Vagina (tissue), 2 donors: ENCODE data around the gene CACNG5. TPM values are rescaled to one million over a fixed set of nuclear protein-coding genes. Genes with fewer than 3 reads are reported as not detected.

Experiments
- DNase-seq, 2 donors: peaks; one replicate each; pipeline ENCODE4 v3.0.0-alpha.2; 2017; ENCODE audit errors: extremely low spot score in 2 of 2
- H3K27ac ChIP-seq: fragments of 200-600 bp; sonication (generic); one replicate; pipeline ENCODE4 v1.5.1; 2019
- H3K27me3 ChIP-seq: fragments of 200-600 bp; sonication (generic); one replicate; pipeline ENCODE4 v1.5.1; 2019
- H3K36me3 ChIP-seq, 2 donors: fragments of 200-600 bp; sonication (generic); one replicate each; pipeline ENCODE4 v1.5.1; 2017 to 2019
- H3K4me1 ChIP-seq: fragments of 200-600 bp; sonication (generic); one replicate; pipeline ENCODE4 v1.5.1; 2019
- H3K4me3 ChIP-seq, 2 donors: fragments of 200-600 bp; sonication (generic); 1 replicate in 1 of 2; 2 replicates in 1 of 2; pipeline ENCODE4 v1.5.1; 2016 to 2019
- H3K9me3 ChIP-seq: fragments of 200-600 bp; sonication (generic); one replicate; pipeline ENCODE4 v1.5.1; 2019
- POLR2A ChIP-seq, 2 donors: fragments of 450-650 bp; IDR thresholded peaks; one replicate each; pipeline ENCODE4 v1.6.1; 2017; ENCODE audit warnings: antibody characterized with exemption in 2 of 2, mild to moderate bottlenecking in 2 of 2, moderate library complexity in 2 of 2
- POLR2AphosphoS5 ChIP-seq, 2 donors: sonication (generic); formaldehyde crosslinking; IDR thresholded peaks; one replicate each; pipeline ENCODE4 v1.9.0; 2017; ENCODE audit warnings: antibody characterized with exemption in 2 of 2, mild to moderate bottlenecking in 2 of 2, low read depth in 1 of 2; ENCODE audit not compliant: insufficient read depth in 1 of 2
- intact Hi-C: fragments of 100-400 bp; cut with DNase I; formaldehyde crosslinking; loops from one replicate; pipeline ENCODE4 v1.15.1; 2023
- microRNA counts, 2 donors: library from miRNA; unstranded; fragments of <30 nt; microRNA quantifications; one replicate each; lab custom pipeline; 2016 to 2017
- microRNA-seq: library from miRNA; unstranded; fragments of <30 nt; microRNA quantifications from one replicate; pipeline ENCODE4, GENCODE V29; 2017; ENCODE audit warnings: borderline number of aligned reads, borderline replicate concordance
- small RNA-seq: library from RNA; depleted of rRNA; stranded (forward); fragments of <200 nt; gene quantifications from one replicate; pipeline ENCODE3, GENCODE V24; 2016
- total RNA-seq: library from RNA; depleted of rRNA; stranded (reverse); fragments of >200 nt; gene quantifications from one replicate; pipeline ENCODE4 v1.2.3, GENCODE V29; 2016
- TF ChIP-seq, protein P1 (sequence below), 3 experiments: fragments of 450-650 bp in 2 of 3; fragments of 200-600 bp in 1 of 3; sonication (generic) in 1 of 3; IDR thresholded peaks; one replicate each; pipeline ENCODE4 v1.5.1; 2017 to 2019; ENCODE audit warnings: antibody characterized with exemption in 3 of 3, mild to moderate bottlenecking in 2 of 3, moderate library complexity in 2 of 3

Gene CACNG5
- total RNA-seq, 1 donor from 2014 or later, result not detected

DNA sequence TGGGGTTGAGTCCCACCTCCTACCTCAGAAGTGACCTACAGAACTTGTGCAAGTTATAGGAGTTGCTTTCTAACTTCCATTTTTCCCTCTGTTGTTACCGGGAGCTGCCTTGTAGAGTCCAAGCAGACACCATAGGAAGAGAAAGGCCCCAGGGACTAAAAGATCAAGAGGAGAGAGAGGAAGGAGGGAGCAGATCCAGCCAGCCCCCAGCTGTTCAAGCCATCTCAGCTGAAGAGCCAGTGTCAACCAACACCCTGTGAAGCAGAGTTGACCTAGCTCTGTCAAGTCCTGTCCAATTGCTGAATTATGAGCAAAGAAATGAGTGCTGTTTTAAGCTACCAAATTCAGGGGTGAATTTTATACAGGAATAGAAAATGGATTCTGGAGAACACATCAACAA lies 94.7 kb downstream of the CACNG5 start:
- no peaks in the 10 kb centered on the region for H3K9me3 ChIP-seq
- H3K27me3 ChIP-seq, result no peaks in the 10 kb centered on the region
- no peaks in the 10 kb centered on the region for H3K4me1 ChIP-seq
- H3K36me3 ChIP-seq, result no peaks in the 10 kb centered on the region
- H3K4me3 ChIP-seq, result no peak overlapping the region
- no peak for TF ChIP-seq POLR2AphosphoS5 (IDR thresholded peaks at IDR 0.05; ENCODE audit: insufficient read depth in 1 of 2, low read depth in 1 of 2)
- TF ChIP-seq, protein P1, sequence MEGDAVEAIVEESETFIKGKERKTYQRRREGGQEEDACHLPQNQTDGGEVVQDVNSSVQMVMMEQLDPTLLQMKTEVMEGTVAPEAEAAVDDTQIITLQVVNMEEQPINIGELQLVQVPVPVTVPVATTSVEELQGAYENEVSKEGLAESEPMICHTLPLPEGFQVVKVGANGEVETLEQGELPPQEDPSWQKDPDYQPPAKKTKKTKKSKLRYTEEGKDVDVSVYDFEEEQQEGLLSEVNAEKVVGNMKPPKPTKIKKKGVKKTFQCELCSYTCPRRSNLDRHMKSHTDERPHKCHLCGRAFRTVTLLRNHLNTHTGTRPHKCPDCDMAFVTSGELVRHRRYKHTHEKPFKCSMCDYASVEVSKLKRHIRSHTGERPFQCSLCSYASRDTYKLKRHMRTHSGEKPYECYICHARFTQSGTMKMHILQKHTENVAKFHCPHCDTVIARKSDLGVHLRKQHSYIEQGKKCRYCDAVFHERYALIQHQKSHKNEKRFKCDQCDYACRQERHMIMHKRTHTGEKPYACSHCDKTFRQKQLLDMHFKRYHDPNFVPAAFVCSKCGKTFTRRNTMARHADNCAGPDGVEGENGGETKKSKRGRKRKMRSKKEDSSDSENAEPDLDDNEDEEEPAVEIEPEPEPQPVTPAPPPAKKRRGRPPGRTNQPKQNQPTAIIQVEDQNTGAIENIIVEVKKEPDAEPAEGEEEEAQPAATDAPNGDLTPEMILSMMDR (IDR thresholded peaks at IDR 0.05), result no peak
- TF ChIP-seq POLR2A (IDR thresholded peaks at IDR 0.05), result no peak
- intact Hi-C loops, result no loop called here
- DNase-seq, result no peak
- no peak overlapping the region for H3K27ac ChIP-seq

- DNase-seq, result no peak
- Histone ChIP-seq H3K27me3 (no peaks in the 10 kb centered on the region), H3K4me1 (no peaks in the 10 kb centered on the region), H3K27ac (no peak overlapping the region), H3K36me3 (no peaks in the 10 kb centered on the region), H3K9me3 (no peaks in the 10 kb centered on the region), H3K4me3 (no peak overlapping the region)
- intact Hi-C loops, result no loop called here
- no peak for TF ChIP-seq POLR2A (IDR thresholded peaks at IDR 0.05)
These were observed 96.0 kb downstream of the CACNG5 start for GRCh38 chr17:66930933-66931332.

DNA sequence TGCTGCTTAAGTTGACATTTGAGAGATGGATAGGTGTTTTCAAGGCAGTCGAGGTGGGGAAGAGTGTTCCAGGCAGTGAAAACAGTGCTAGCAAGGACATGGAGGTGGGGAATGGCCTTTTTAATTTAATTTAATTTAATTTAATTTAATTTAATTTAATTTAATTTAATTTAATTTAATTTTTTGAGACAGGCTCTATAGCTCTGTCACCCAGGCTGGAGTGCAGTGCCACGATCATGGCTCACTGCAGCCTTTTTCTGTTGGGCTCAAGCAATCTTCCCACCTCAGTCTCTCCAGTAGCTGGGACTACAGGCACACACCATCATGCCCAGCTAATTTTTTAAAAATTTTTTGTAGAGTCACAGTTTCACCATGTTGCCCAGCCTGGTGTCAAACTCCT lies 97.4 kb downstream of the CACNG5 start:
- intact Hi-C loops, result no loop called here
- Histone ChIP-seq H3K36me3 (no peaks in the 10 kb centered on the region), H3K9me3 (no peaks in the 10 kb centered on the region), H3K27ac (no peak overlapping the region), H3K4me1 (no peaks in the 10 kb centered on the region), H3K27me3 (no peaks in the 10 kb centered on the region), H3K4me3 (no peak overlapping the region)
- TF ChIP-seq POLR2A (IDR thresholded peaks at IDR 0.05) (no peak), POLR2AphosphoS5 (IDR thresholded peaks at IDR 0.05; ENCODE audit: insufficient read depth in 1 of 2, low read depth in 1 of 2) (no peak)
- TF ChIP-seq, protein P1 (IDR thresholded peaks at IDR 0.05), result no peak
- no peak for DNase-seq

DNA sequence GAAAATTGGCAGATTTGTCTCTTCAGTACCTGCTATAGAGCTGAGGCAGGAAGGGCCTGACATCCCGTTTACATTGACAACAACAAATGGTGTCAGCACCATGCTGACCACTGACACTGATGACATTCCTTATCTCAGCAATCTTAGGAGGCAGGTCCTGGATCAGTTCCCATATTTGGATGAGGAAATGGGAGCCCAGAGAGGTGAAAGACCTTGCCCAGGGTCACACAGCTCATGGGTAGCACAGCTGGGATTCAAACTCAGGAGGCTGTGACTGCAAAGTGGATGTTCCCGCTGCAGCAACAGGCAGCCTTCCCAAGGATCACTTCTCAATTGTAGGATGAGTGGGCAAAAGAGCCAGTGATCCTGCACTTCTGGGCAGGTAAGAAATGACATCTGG lies 99.1 kb downstream of the CACNG5 start:
- Histone ChIP-seq H3K27ac (no peak overlapping the region), H3K4me1 (no peaks in the 10 kb centered on the region), H3K36me3 (no peaks in the 10 kb centered on the region), H3K4me3 (no peak overlapping the region), H3K27me3 (no peaks in the 10 kb centered on the region), H3K9me3 (no peaks in the 10 kb centered on the region)
- intact Hi-C loops, result no loop called here
- TF ChIP-seq POLR2A (IDR thresholded peaks at IDR 0.05), result no peak
- TF ChIP-seq POLR2AphosphoS5 (IDR thresholded peaks at IDR 0.05; ENCODE audit: insufficient read depth in 1 of 2, low read depth in 1 of 2), result no peak
- TF ChIP-seq, protein P1 (IDR thresholded peaks at IDR 0.05), result no peak
- DNase-seq, result no peak

MicroRNA genes within 50 kb of the gene (microRNA counts, 767-probe panel; counts per million panel counts)
- 238 to 261 counts per million in 2 donors for microRNA hsa-miR-634 (lab: Ali Mortazavi, UCI)

Small RNAs within 50 kb of the gene (microRNA-seq; reads per million reads assigned to microRNA genes)
- gene MIR634, result not detected

Small RNAs within 50 kb of the gene (small RNA-seq; reads per million reads assigned to genes)
- not detected for gene MIR634
- not detected for gene RNA5SP446

Other genes with a start within 250 kb of the CACNG5 start
- gene CACNG4, start 129.6 kb downstream of the CACNG5 start, total RNA-seq, result 0.74 TPM
- gene CACNG1, start 209.4 kb downstream of the CACNG5 start, total RNA-seq, result not detected